SK-N-SH (cell line): Measurements from ENCODE around the gene QRFPR. TPM values are rescaled to one million over a fixed set of nuclear protein-coding genes. Genes with fewer than 3 reads are reported as not detected.

Experiments used
- CTCF ChIA-PET: fragments of 300-600, 350-600 bp; formaldehyde crosslinking; extraction: SDS; loops from one replicate; lab custom pipeline; 2021; lab: Yijun Ruan, JAX
- POLR2A ChIA-PET: fragments of 350-600 bp; sonication (Branson Sonifier 250); formaldehyde crosslinking; extraction: SDS; loops from one replicate; lab custom pipeline; 2020; ENCODE audit warnings: antibody characterized with exemption, inconsistent platforms; lab: Yijun Ruan, JAX
- DNase-seq: peaks from one replicate; pipeline ENCODE4 v3.0.0; 2012
- H2AFZ ChIP-seq: fragments of 200-600 bp; sonication (generic); 2 replicates; pipeline ENCODE4 v1.8.1; 2016; ENCODE audit warnings: antibody characterized with exemption, mild to moderate bottlenecking, low read depth
- H3F3A ChIP-seq: fragments of 200-600 bp; sonication (generic); replicated peaks from 2 replicates; pipeline ENCODE3; 2016; ENCODE audit warnings: antibody characterized with exemption, mild to moderate bottlenecking; ENCODE audit not compliant: insufficient read depth
- H3K27ac ChIP-seq, 2 experiments: fragments of 200-500 bp in 1 of 2; fragments of 200-600 bp in 1 of 2; sonication (Bioruptor generic) in 1 of 2; sonication (generic), shearing (Covaris generic) in 1 of 2; 2 replicates each; pipeline versions ENCODE4 v1.5.1 to v1.6.1; 2014 to 2016; ENCODE audit warnings: low read depth in 2 of 2, inconsistent platforms in 1 of 2, low read length in 1 of 2, mild to moderate bottlenecking in 1 of 2, mixed read lengths in 1 of 2
- H3K27me3 ChIP-seq: fragments of 200-600 bp; sonication (generic), shearing (Covaris generic); 2 replicates; pipeline ENCODE4 v1.6.1; 2016; ENCODE audit warnings: mixed run types; ENCODE audit not compliant: insufficient read depth
- H3K36me3 ChIP-seq, 2 experiments: fragments of 200-500 bp in 1 of 2; fragments of 200-600 bp in 1 of 2; sonication (Bioruptor generic) in 1 of 2; sonication (generic) in 1 of 2; replicated peaks in 1 of 2; 2 replicates each; pipeline versions ENCODE3 to v1.5.1; 2014 to 2016; ENCODE audit warnings: low read length in 1 of 2, mild to moderate bottlenecking in 1 of 2; ENCODE audit not compliant: insufficient read depth in 2 of 2, control insufficient read depth in 1 of 2
- H3K4me1 ChIP-seq, 2 experiments: fragments of 200-500 bp in 1 of 2; fragments of 200-600 bp in 1 of 2; sonication (Bioruptor generic) in 1 of 2; sonication (generic), shearing (Covaris generic) in 1 of 2; 2 replicates each; pipeline versions ENCODE4 v1.5.1 to v1.6.1; 2014 to 2016; ENCODE audit warnings: low read depth in 1 of 2, low read length in 1 of 2, mixed run types in 1 of 2; ENCODE audit not compliant: insufficient read depth in 2 of 2, control insufficient read depth in 1 of 2
- H3K4me2 ChIP-seq: fragments of 200-600 bp; sonication (generic), shearing (Covaris generic); 2 replicates; pipeline ENCODE4 v1.6.1; 2017; ENCODE audit warnings: mixed run types
- H3K4me3 ChIP-seq, 2 experiments: fragments of 200-500 bp in 1 of 2; fragments of 200-600 bp in 1 of 2; sonication (Bioruptor generic) in 1 of 2; sonication (generic), shearing (Covaris generic) in 1 of 2; 2 replicates each; pipeline versions ENCODE4 v1.5.1 to v1.8.1; 2014 to 2016; ENCODE audit warnings: low read depth in 2 of 2, inconsistent platforms in 1 of 2, low read length in 1 of 2, mild to moderate bottlenecking in 1 of 2, mixed read lengths in 1 of 2, moderate library complexity in 1 of 2
- H3K79me2 ChIP-seq: fragments of 200-600 bp; sonication (generic); 2 replicates; pipeline ENCODE4 v1.8.1; 2017; ENCODE audit warnings: mild to moderate bottlenecking; ENCODE audit not compliant: insufficient read depth
- H3K9ac ChIP-seq: fragments of 200-600 bp; sonication (generic); 2 replicates; pipeline ENCODE4 v1.6.1; 2017; ENCODE audit warnings: mixed run types
- H3K9me2 ChIP-seq: fragments of 200-600 bp; sonication (generic); 2 replicates; pipeline ENCODE4 v1.6.1; 2017; ENCODE audit warnings: mixed run types
- H3K9me3 ChIP-seq: fragments of 200-600 bp; sonication (generic); 2 replicates; pipeline ENCODE4 v1.6.1; 2017; ENCODE audit warnings: mixed run types, mild to moderate bottlenecking, moderate library complexity
- H4K20me1 ChIP-seq: fragments of 200-600 bp; sonication (generic); 2 replicates; pipeline ENCODE4 v1.6.1; 2017; ENCODE audit warnings: mild to moderate bottlenecking, mixed run types; ENCODE audit not compliant: insufficient read depth
- CHD2 ChIP-seq: fragments of 150-350 bp; IDR thresholded peaks from 2 replicates; pipeline ENCODE4 v1.6.1; 2018; ENCODE audit warnings: low read length; ENCODE audit not compliant: partially characterized antibody
- ELF1 ChIP-seq: IDR thresholded peaks from 2 replicates; pipeline ENCODE4 v1.4.0; 2012
- EP300 ChIP-seq, 2 experiments: IDR thresholded peaks; 2 replicates each; pipeline versions ENCODE4 v1.4.0 to v1.6.1; 2012; ENCODE audit warnings: borderline replicate concordance in 1 of 2, low read depth in 1 of 2, low read length in 1 of 2
- FOXM1 ChIP-seq: IDR thresholded peaks from 2 replicates; pipeline ENCODE4 v1.4.0; 2012; ENCODE audit warnings: low read depth, mild to moderate bottlenecking
- GABPA ChIP-seq: IDR thresholded peaks from 2 replicates; pipeline ENCODE4 v1.4.0; 2012; ENCODE audit warnings: low read depth, mild to moderate bottlenecking
- GATA2 ChIP-seq: sonication (generic); formaldehyde crosslinking; IDR thresholded peaks from 2 replicates; pipeline ENCODE4 v1.5.0; 2020; ENCODE audit warnings: mild to moderate bottlenecking, missing genetic modification reagents
- IRF3 ChIP-seq: fragments of 150-350 bp; IDR thresholded peaks from 2 replicates; pipeline ENCODE4 v1.6.1; 2016; ENCODE audit warnings: mild to moderate bottlenecking, low read depth, low read length
- JUND ChIP-seq: IDR thresholded peaks from 2 replicates; pipeline ENCODE4 v1.4.0; 2012
- MAX ChIP-seq: IDR thresholded peaks from 2 replicates; pipeline ENCODE4 v1.4.0; 2012; ENCODE audit warnings: low read depth
- MXI1 ChIP-seq: IDR thresholded peaks from 2 replicates; pipeline ENCODE4 v1.6.1; 2012; ENCODE audit warnings: mild to moderate bottlenecking, low read depth, low read length, improper control_type of control experiment
- NFIC ChIP-seq: IDR thresholded peaks from 2 replicates; pipeline ENCODE4 v1.4.0; 2012; ENCODE audit warnings: borderline replicate concordance
- NRF1 ChIP-seq: IDR thresholded peaks from 2 replicates; pipeline ENCODE4 v1.6.1; 2012; ENCODE audit warnings: low read depth, mild to moderate bottlenecking, low read length
- POLR2AphosphoS5 ChIP-seq: IDR thresholded peaks from 2 replicates; pipeline ENCODE4 v1.6.1; 2012; ENCODE audit warnings: low read depth, low read length
- RCOR1 ChIP-seq: fragments of 150-350 bp; IDR thresholded peaks from 2 replicates; pipeline ENCODE4 v1.6.1; 2017; ENCODE audit warnings: antibody characterized with exemption, low read length
- REST ChIP-seq: IDR thresholded peaks from 2 replicates; pipeline ENCODE4 v1.6.1; 2012; ENCODE audit warnings: mild to moderate bottlenecking, low read depth, low read length, moderate library complexity
- SIN3A ChIP-seq: IDR thresholded peaks from 2 replicates; pipeline ENCODE4 v1.6.1; 2012; ENCODE audit warnings: low read depth, mild to moderate bottlenecking, low read length, moderate library complexity, borderline replicate concordance
- TAF1 ChIP-seq: IDR thresholded peaks from 2 replicates; pipeline ENCODE4 v1.6.1; 2012; ENCODE audit warnings: low read depth, mild to moderate bottlenecking, low read length, moderate library complexity, borderline replicate concordance
- USF2 ChIP-seq: fragments of 150-350 bp; IDR thresholded peaks from 2 replicates; pipeline ENCODE4 v1.6.1; 2017; ENCODE audit warnings: antibody characterized with exemption, low read length, low read depth, borderline replicate concordance
- WGBS: methylation state at CpG from one replicate; pipeline ENCODE4 v1.1.6; 2017; ENCODE audit warnings: low lambda C conversion rate; 5-methylcytosine and 5-hydroxymethylcytosine counted together
- polyA plus RNA-seq, 3 experiments: library from polyadenylated mRNA; depleted of rRNA; stranded (reverse); fragments of >200 nt; gene quantifications; 2 replicates each; pipeline ENCODE4 v1.2.3, GENCODE V29; 2012

Gene QRFPR
- polyA plus RNA-seq, 1 of the 3 experiments (the other 2 are of a cell fraction): not detected

- ChIA-PET CTCF (interaction anchor here (0.7 kb wide), 1 partner anchor 10 kb away, joined by 3 read pairs; no protein-coding TSS in a partner anchor), POLR2A (no interaction called here)
- H3K9ac ChIP-seq: no peak overlapping the region
Measured at GRCh38 chr4:121340247-121340646, 40.6 kb downstream of the QRFPR start.

More at GRCh38 chr4:121340247-121340646, 40.6 kb downstream of the QRFPR start:
- 3% methylated on average over 2 of the region's 2 CpGs for WGBS
- TF ChIP-seq NRF1 (no peak), TAF1 (no peak), REST (no peak), EP300 (IDR thresholded peaks at IDR 0.05; ENCODE audit: borderline replicate concordance in 1 of 2, low read depth in 1 of 2, low read length in 1 of 2) (no peak), JUND (no peak), CHD2 (no peak), RCOR1 (no peak), ELF1 (no peak), NFIC (no peak), FOXM1 (no peak), USF2 (no peak), MXI1 (no peak), GABPA (no peak), GATA2 (CRISPR knock-in tag) (no peak), SIN3A (no peak), MAX (no peak), POLR2AphosphoS5 (no peak), IRF3 (no peak)
- Histone ChIP-seq H3K27me3 (no peaks in the 10 kb centered on the region; the same call in 1 of the 2 replicates), H3K9me3 (no peaks in the 10 kb centered on the region), H3K36me3 (no peaks in the 10 kb centered on the region), H3K9me2 (no peaks in the 10 kb centered on the region), H3K27ac (no peak overlapping the region), H3K79me2 (no peaks in the 10 kb centered on the region), H3K4me2 (no peak overlapping the region), H2AFZ (no peak overlapping the region), H3K4me1 (no peaks in the 10 kb centered on the region), H3K4me3 (no peak overlapping the region), H4K20me1 (no peaks in the 10 kb centered on the region), H3F3A (no peaks in the 10 kb centered on the region)
- no peak for DNase-seq
